ENCODE measurements around the gene HDAC4.
A peak's percentile ranks its signal among the peaks of the same experiment; 100 is the strongest.

The HDAC4 gene

GRCh38 chr2:239360008-239360407 lies 40.8 kb downstream of the HDAC4 start:
- Histone ChIP-seq H3K4me3 (ENCODE audit: low read depth in 1 of 2, low read length in 2 of 2) (no peak overlapping the region), H3K36me3 (ENCODE audit: control insufficient read depth in 1 of 2, insufficient read depth in 2 of 2, low read length in 2 of 2) (no peaks in the 10 kb centered on the region), H3K27ac (ENCODE audit: low read depth, low read length) (no peak overlapping the region), H3K27me3 (ENCODE audit: control insufficient read depth in 1 of 2, insufficient read depth in 2 of 2, low read length in 2 of 2) (no peaks in the 10 kb centered on the region), H3K9ac (ENCODE audit: low read depth in 1 of 2, low read length in 2 of 2) (no peak overlapping the region), H3K9me3 (ENCODE audit: control insufficient read depth in 1 of 2, low read length in 2 of 2) (no peaks in the 10 kb centered on the region), H3K4me1 (ENCODE audit: control insufficient read depth in 1 of 2, insufficient read depth in 2 of 2, low read length in 2 of 2) (peaks cover 0 to 6% of the 10 kb centered on the region in 2 donors)

GRCh38 chr2:239359196-239359912 lies 41.5 kb downstream of the HDAC4 start:
- Histone ChIP-seq H3K4me3 (ENCODE audit: low read depth in 1 of 2, low read length in 2 of 2) (no peak overlapping the region), H3K9me3 (ENCODE audit: control insufficient read depth in 1 of 2, low read length in 2 of 2) (no peaks in the 10 kb centered on the region), H3K4me1 (ENCODE audit: control insufficient read depth in 1 of 2, insufficient read depth in 2 of 2, low read length in 2 of 2) (peaks cover 0 to 6% of the 10 kb centered on the region in 2 donors), H3K27me3 (ENCODE audit: control insufficient read depth in 1 of 2, insufficient read depth in 2 of 2, low read length in 2 of 2) (no peaks in the 10 kb centered on the region), H3K9ac (ENCODE audit: low read depth in 1 of 2, low read length in 2 of 2) (no peak overlapping the region), H3K36me3 (ENCODE audit: control insufficient read depth in 1 of 2, insufficient read depth in 2 of 2, low read length in 2 of 2) (no peaks in the 10 kb centered on the region), H3K27ac (ENCODE audit: low read depth, low read length) (no peak overlapping the region)

- Histone ChIP-seq H3K9me3 (ENCODE audit: control insufficient read depth in 1 of 2, low read length in 2 of 2) (no peaks in the 10 kb centered on the region), H3K36me3 (ENCODE audit: control insufficient read depth in 1 of 2, insufficient read depth in 2 of 2, low read length in 2 of 2) (no peaks in the 10 kb centered on the region), H3K4me1 (ENCODE audit: control insufficient read depth in 1 of 2, insufficient read depth in 2 of 2, low read length in 2 of 2) (peaks cover 0 to 6% of the 10 kb centered on the region in 2 donors), H3K9ac (ENCODE audit: low read depth in 1 of 2, low read length in 2 of 2) (no peak overlapping the region), H3K4me3 (ENCODE audit: low read depth in 1 of 2, low read length in 2 of 2) (no peak overlapping the region), H3K27ac (ENCODE audit: low read depth, low read length) (no peak overlapping the region), H3K27me3 (ENCODE audit: control insufficient read depth in 1 of 2, insufficient read depth in 2 of 2, low read length in 2 of 2) (no peaks in the 10 kb centered on the region)
These were observed 42.6 kb downstream of the HDAC4 start for GRCh38 chr2:239358062-239358754.

GRCh38 chr2:239355724-239356123 lies 45.1 kb downstream of the HDAC4 start:
- peaks cover 0 to 1% of the 10 kb centered on the region in 2 donors for H3K4me1 ChIP-seq (ENCODE audit: control insufficient read depth in 1 of 2, insufficient read depth in 2 of 2, low read length in 2 of 2)
- peaks cover 3 to 14% of the 10 kb centered on the region in 2 donors for H3K36me3 ChIP-seq (ENCODE audit: control insufficient read depth in 1 of 2, insufficient read depth in 2 of 2, low read length in 2 of 2)
- no peaks in the 10 kb centered on the region for H3K9me3 ChIP-seq (ENCODE audit: control insufficient read depth in 1 of 2, low read length in 2 of 2)
- no peak overlapping the region for H3K27ac ChIP-seq (ENCODE audit: low read depth, low read length)
- H3K9ac ChIP-seq (ENCODE audit: low read depth in 1 of 2, low read length in 2 of 2), result no peak overlapping the region
- no peak overlapping the region for H3K4me3 ChIP-seq (ENCODE audit: low read depth in 1 of 2, low read length in 2 of 2)
- no peaks in the 10 kb centered on the region for H3K27me3 ChIP-seq (ENCODE audit: control insufficient read depth in 1 of 2, insufficient read depth in 2 of 2, low read length in 2 of 2)

GRCh38 chr2:239355139-239355538 lies 45.7 kb downstream of the HDAC4 start:
- Histone ChIP-seq H3K36me3 (ENCODE audit: control insufficient read depth in 1 of 2, insufficient read depth in 2 of 2, low read length in 2 of 2) (peaks cover 3 to 14% of the 10 kb centered on the region in 2 donors), H3K4me1 (ENCODE audit: control insufficient read depth in 1 of 2, insufficient read depth in 2 of 2, low read length in 2 of 2) (no peaks in the 10 kb centered on the region), H3K9me3 (ENCODE audit: control insufficient read depth in 1 of 2, low read length in 2 of 2) (no peaks in the 10 kb centered on the region), H3K4me3 (ENCODE audit: low read depth in 1 of 2, low read length in 2 of 2) (no peak overlapping the region), H3K27ac (ENCODE audit: low read depth, low read length) (no peak overlapping the region), H3K9ac (ENCODE audit: low read depth in 1 of 2, low read length in 2 of 2) (no peak overlapping the region), H3K27me3 (ENCODE audit: control insufficient read depth in 1 of 2, insufficient read depth in 2 of 2, low read length in 2 of 2) (no peaks in the 10 kb centered on the region)

- H3K9ac ChIP-seq (ENCODE audit: low read depth in 1 of 2, low read length in 2 of 2), result no peak overlapping the region
- no peaks in the 10 kb centered on the region for H3K9me3 ChIP-seq (ENCODE audit: control insufficient read depth in 1 of 2, low read length in 2 of 2)
- no peaks in the 10 kb centered on the region for H3K4me1 ChIP-seq (ENCODE audit: control insufficient read depth in 1 of 2, insufficient read depth in 2 of 2, low read length in 2 of 2)
- peaks cover 3 to 15% of the 10 kb centered on the region in 2 donors for H3K36me3 ChIP-seq (ENCODE audit: control insufficient read depth in 1 of 2, insufficient read depth in 2 of 2, low read length in 2 of 2)
- H3K4me3 ChIP-seq (ENCODE audit: low read depth in 1 of 2, low read length in 2 of 2), result no peak overlapping the region
- no peak overlapping the region for H3K27ac ChIP-seq (ENCODE audit: low read depth, low read length)
- no peaks in the 10 kb centered on the region for H3K27me3 ChIP-seq (ENCODE audit: control insufficient read depth in 1 of 2, insufficient read depth in 2 of 2, low read length in 2 of 2)
These were observed 46.1 kb downstream of the HDAC4 start for GRCh38 chr2:239354791-239355136.

- no peaks in the 10 kb centered on the region for H3K27me3 ChIP-seq (ENCODE audit: control insufficient read depth in 1 of 2, insufficient read depth in 2 of 2, low read length in 2 of 2)
- no peak overlapping the region for H3K9ac ChIP-seq (ENCODE audit: low read depth in 1 of 2, low read length in 2 of 2)
- H3K4me1 ChIP-seq (ENCODE audit: control insufficient read depth in 1 of 2, insufficient read depth in 2 of 2, low read length in 2 of 2), result peaks cover 4% of the 10 kb centered on the region in 2 donors
- peaks cover 3 to 19% of the 10 kb centered on the region in 2 donors for H3K36me3 ChIP-seq (ENCODE audit: control insufficient read depth in 1 of 2, insufficient read depth in 2 of 2, low read length in 2 of 2)
- no peaks in the 10 kb centered on the region for H3K9me3 ChIP-seq (ENCODE audit: control insufficient read depth in 1 of 2, low read length in 2 of 2)
- no peak overlapping the region for H3K27ac ChIP-seq (ENCODE audit: low read depth, low read length)
- H3K4me3 ChIP-seq (ENCODE audit: low read depth in 1 of 2, low read length in 2 of 2), result no peak overlapping the region
These were observed 46.6 kb downstream of the HDAC4 start for GRCh38 chr2:239354132-239354790.

GRCh38 chr2:239353692-239354091 lies 47.1 kb downstream of the HDAC4 start:
- Histone ChIP-seq H3K27ac (ENCODE audit: low read depth, low read length) (no peak overlapping the region), H3K9me3 (ENCODE audit: control insufficient read depth in 1 of 2, low read length in 2 of 2) (no peaks in the 10 kb centered on the region), H3K4me3 (ENCODE audit: low read depth in 1 of 2, low read length in 2 of 2) (no peak overlapping the region), H3K4me1 (ENCODE audit: control insufficient read depth in 1 of 2, insufficient read depth in 2 of 2, low read length in 2 of 2) (peaks cover 8 to 10% of the 10 kb centered on the region in 2 donors), H3K36me3 (ENCODE audit: control insufficient read depth in 1 of 2, insufficient read depth in 2 of 2, low read length in 2 of 2) (peaks cover 3 to 19% of the 10 kb centered on the region in 2 donors), H3K9ac (ENCODE audit: low read depth in 1 of 2, low read length in 2 of 2) (no peak overlapping the region), H3K27me3 (ENCODE audit: control insufficient read depth in 1 of 2, insufficient read depth in 2 of 2, low read length in 2 of 2) (no peaks in the 10 kb centered on the region)

GRCh38 chr2:239351687-239352086 lies 49.1 kb downstream of the HDAC4 start:
- peaks cover 3 to 19% of the 10 kb centered on the region in 2 donors for H3K36me3 ChIP-seq (ENCODE audit: control insufficient read depth in 1 of 2, insufficient read depth in 2 of 2, low read length in 2 of 2)
- no peak overlapping the region for H3K27ac ChIP-seq (ENCODE audit: low read depth, low read length)
- H3K9ac ChIP-seq (ENCODE audit: low read depth in 1 of 2, low read length in 2 of 2), result no peak overlapping the region
- H3K4me1 ChIP-seq (ENCODE audit: control insufficient read depth in 1 of 2, insufficient read depth in 2 of 2, low read length in 2 of 2), result peaks cover 16 to 19% of the 10 kb centered on the region in 2 donors
- H3K27me3 ChIP-seq (ENCODE audit: control insufficient read depth in 1 of 2, insufficient read depth in 2 of 2, low read length in 2 of 2), result no peaks in the 10 kb centered on the region
- H3K9me3 ChIP-seq (ENCODE audit: control insufficient read depth in 1 of 2, low read length in 2 of 2), result no peaks in the 10 kb centered on the region
- H3K4me3 ChIP-seq (ENCODE audit: low read depth in 1 of 2, low read length in 2 of 2), result no peak overlapping the region

GRCh38 chr2:239349453-239350135 lies 51.2 kb downstream of the HDAC4 start:
- Histone ChIP-seq H3K4me1 (ENCODE audit: control insufficient read depth in 1 of 2, insufficient read depth in 2 of 2, low read length in 2 of 2) (peaks cover 27% of the 10 kb centered on the region in 2 donors), H3K36me3 (ENCODE audit: control insufficient read depth in 1 of 2, insufficient read depth in 2 of 2, low read length in 2 of 2) (peaks cover 3 to 19% of the 10 kb centered on the region in 2 donors), H3K9ac (ENCODE audit: low read depth in 1 of 2, low read length in 2 of 2) (peak overlapping the region; percentile 49 to 57), H3K4me3 (ENCODE audit: low read depth in 1 of 2, low read length in 2 of 2) (no peak overlapping the region), H3K27ac (ENCODE audit: low read depth, low read length) (no peak overlapping the region), H3K9me3 (ENCODE audit: control insufficient read depth in 1 of 2, low read length in 2 of 2) (no peaks in the 10 kb centered on the region), H3K27me3 (ENCODE audit: control insufficient read depth in 1 of 2, insufficient read depth in 2 of 2, low read length in 2 of 2) (no peaks in the 10 kb centered on the region)
